Stimulated activated CD4-positive, alpha-beta T cell treated with anti-CD3 and anti-CD28 coated beads, Interleukin-4, amount 100 ng/mL, for 1 hour (primary cell): Measurements from ENCODE around the gene INPP5A.
A peak's percentile ranks its signal among the peaks of the same experiment; 100 is the strongest.
"Not testable (repeated sequence)": the region's sequence is repeated elsewhere in the genome, so short reads cannot be mapped to it uniquely, and the experiment has no call there.

Experiments
- DNase-seq: peaks from one replicate; pipeline ENCODE4 v3.0.0-alpha.2; 2020

INPP5A gene

GRCh38 chr10:132550366-132551092 is 12.9 kb downstream of the INPP5A start:
- DNase-seq: no peak

- no peak for DNase-seq
These were observed 13.7 kb downstream of the INPP5A start for GRCh38 chr10:132551093-132551807.

- no peak for DNase-seq
These were observed 14.2 kb downstream of the INPP5A start for GRCh38 chr10:132551808-132552130.

- DNase-seq: not testable (repeated sequence)
These were observed 15.0 kb downstream of the INPP5A start for GRCh38 chr10:132552635-132553034.

- not testable (repeated sequence) for DNase-seq
These were observed 16.0 kb downstream of the INPP5A start for GRCh38 chr10:132553568-132553967.

- DNase-seq: no peak
These were observed 16.7 kb downstream of the INPP5A start for GRCh38 chr10:132554053-132554990.

- DNase-seq: peak; percentile 50
These were observed 17.5 kb downstream of the INPP5A start for GRCh38 chr10:132554991-132555647.

GRCh38 chr10:132555648-132556575 is 18.3 kb downstream of the INPP5A start:
- no peak for DNase-seq

GRCh38 chr10:132556994-132557441 is 19.4 kb downstream of the INPP5A start:
- no peak for DNase-seq

GRCh38 chr10:132557696-132558515 is 20.3 kb downstream of the INPP5A start:
- DNase-seq: no peak

GRCh38 chr10:132558516-132559413 is 21.2 kb downstream of the INPP5A start:
- no peak for DNase-seq

GRCh38 chr10:132559538-132559937 is 22.0 kb downstream of the INPP5A start:
- no peak for DNase-seq

GRCh38 chr10:132560241-132560731 is 22.7 kb downstream of the INPP5A start:
- DNase-seq: no peak

- DNase-seq: no peak
These were observed 24.8 kb downstream of the INPP5A start for GRCh38 chr10:132562177-132562915.

GRCh38 chr10:132562916-132563456 is 25.4 kb downstream of the INPP5A start:
- DNase-seq: no peak

GRCh38 chr10:132563485-132564248 is 26.1 kb downstream of the INPP5A start:
- DNase-seq: no peak

GRCh38 chr10:132564249-132564605 is 26.6 kb downstream of the INPP5A start:
- DNase-seq: no peak

GRCh38 chr10:132564690-132565089 is 27.1 kb downstream of the INPP5A start:
- DNase-seq: no peak
